Spinal cord (tissue), 10 donors: ENCODE results near the gene BMPR2. TPM values are rescaled to one million over a fixed set of nuclear protein-coding genes. Genes with fewer than 3 reads are reported as not detected.
A peak's percentile ranks its signal among the peaks of the same experiment; 100 is the strongest.

Experiments
- DNase-seq, 6 donors: peaks; one replicate each; pipeline versions ENCODE4 v3.0.0 to v3.0.0-alpha.2; 2013 to 2015; ENCODE audit warnings: low spot score in 6 of 6, low read depth in 4 of 6
- H3K27ac ChIP-seq: one replicate; pipeline ENCODE4 v1.5.1; 2013; ENCODE audit warnings: low read depth, low read length, control low read depth
- H3K27me3 ChIP-seq: one replicate; pipeline ENCODE4 v1.6.1; 2013; ENCODE audit warnings: low read length; ENCODE audit not compliant: control insufficient read depth, insufficient read depth
- H3K36me3 ChIP-seq: one replicate; pipeline ENCODE4 v1.6.1; 2013; ENCODE audit warnings: low read length; ENCODE audit not compliant: control insufficient read depth, insufficient read depth
- H3K4me1 ChIP-seq: one replicate; pipeline ENCODE4 v1.6.1; 2013; ENCODE audit warnings: low read length; ENCODE audit not compliant: control insufficient read depth, insufficient read depth
- H3K4me3 ChIP-seq: one replicate; pipeline ENCODE4 v1.5.1; 2013; ENCODE audit warnings: low read depth, low read length, control low read depth
- H3K9me3 ChIP-seq: one replicate; pipeline ENCODE4 v1.6.1; 2013; ENCODE audit warnings: low read length; ENCODE audit not compliant: control insufficient read depth, insufficient read depth
- WGBS: methylation state at CpG from one replicate; pipeline ENCODE4 v1.1.5; 2013; ENCODE audit warnings: missing lambda C conversion rate; ENCODE audit not compliant: insufficient coverage; 5-methylcytosine and 5-hydroxymethylcytosine counted together
- polyA plus RNA-seq, 2 donors: library from polyadenylated mRNA; unstranded; fragments of 120-200 nt; gene quantifications; one replicate each; pipeline ENCODE4 v1.2.1, GENCODE V29; 2013; ENCODE audit not compliant: insufficient read length in 2 of 2
- total RNA-seq, 2 donors: library from RNA; depleted of rRNA in 1 of 2; stranded (reverse); fragments of 120-200 nt in 1 of 2; fragments of >200 nt in 1 of 2; gene quantifications; one replicate each; pipeline versions ENCODE4 v1.2.3 to v1.2.4, GENCODE V29; 2013 to 2014
- donor health status: healthy.

BMPR2 gene
- total and polyA plus RNA-seq, 4 donors, result 44.5 to 105 (median 54.5) TPM

DNA sequence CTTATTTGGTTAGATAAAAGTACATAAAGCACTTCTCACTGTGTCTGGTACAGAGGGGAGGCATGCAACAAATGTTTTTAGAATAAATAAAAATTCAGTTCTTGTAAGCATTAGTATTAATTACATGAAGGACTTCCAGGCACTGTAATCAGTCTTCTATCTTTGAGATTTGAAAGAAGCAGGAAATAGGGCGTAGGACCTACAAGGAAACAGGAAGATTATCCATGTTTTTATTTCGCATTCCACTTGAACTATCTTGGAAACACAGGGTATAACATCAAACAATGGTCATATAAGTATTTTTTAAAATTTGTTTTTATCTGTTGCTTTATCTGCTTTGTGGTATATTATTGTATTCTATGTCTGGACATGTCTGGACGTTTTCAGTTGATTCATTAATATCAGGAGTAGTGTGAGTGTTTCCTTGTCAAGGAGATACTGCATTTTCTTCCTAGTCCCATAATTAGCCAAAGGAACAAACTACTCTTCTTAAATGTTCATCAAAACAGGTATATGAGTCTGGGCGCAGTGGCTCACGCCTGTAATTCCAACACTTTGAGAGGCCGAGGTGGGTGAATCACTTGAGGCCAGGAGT is 32.5 kb downstream of the BMPR2 start:
- Histone ChIP-seq H3K9me3 (no peaks in the 10 kb centered on the region), H3K27ac (no peak overlapping the region), H3K4me1 (peaks cover 8% of the 10 kb centered on the region), H3K4me3 (no peak overlapping the region), H3K27me3 (no peaks in the 10 kb centered on the region), H3K36me3 (peaks cover 3% of the 10 kb centered on the region)
- no CpG with 5 or more reads among the region's 6 CpGs for WGBS
- DNase-seq, result no peak

DNA sequence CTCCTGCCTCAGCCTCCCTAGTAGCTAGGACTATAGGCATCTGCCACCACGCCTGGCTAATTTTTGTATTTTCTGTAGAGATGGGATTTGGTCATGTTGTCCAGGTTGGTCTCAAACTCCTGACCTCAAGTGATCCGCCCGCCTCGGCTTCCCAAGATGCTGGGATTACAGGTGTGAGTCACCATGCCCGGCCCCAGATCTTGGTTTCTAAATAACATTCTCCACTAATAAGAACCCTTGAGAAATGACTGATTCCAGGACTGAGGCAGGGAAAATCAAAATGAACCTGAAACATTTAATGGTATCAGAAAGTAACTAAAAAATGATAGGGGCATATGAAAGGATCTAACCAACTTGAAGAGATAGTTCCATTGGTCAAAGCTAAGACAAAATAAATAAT is 34.0 kb downstream of the BMPR2 start:
- H3K36me3 ChIP-seq, result no peaks in the 10 kb centered on the region
- H3K4me3 ChIP-seq, result no peak overlapping the region
- peaks cover 8% of the 10 kb centered on the region for H3K4me1 ChIP-seq
- H3K27me3 ChIP-seq, result no peaks in the 10 kb centered on the region
- no peak overlapping the region for H3K27ac ChIP-seq
- no peak for DNase-seq
- H3K9me3 ChIP-seq, result no peaks in the 10 kb centered on the region
- 93% methylated on average over 3 of the region's 5 CpGs for whole genome bisulfite sequencing

GRCh38 chr2:202411097-202411496 is 35.0 kb downstream of the BMPR2 start:
- Histone ChIP-seq H3K4me3 (no peak overlapping the region), H3K9me3 (no peaks in the 10 kb centered on the region), H3K27ac (no peak overlapping the region), H3K27me3 (no peaks in the 10 kb centered on the region), H3K4me1 (peaks cover 4% of the 10 kb centered on the region), H3K36me3 (no peaks in the 10 kb centered on the region)
- no peak for DNase-seq
- WGBS, result no CpG with 5 or more reads among the region's 1 CpG

GRCh38 chr2:202418027-202418426 is 41.9 kb downstream of the BMPR2 start:
- no CpG with 5 or more reads among the region's 1 CpG for WGBS
- no peak for DNase-seq
- Histone ChIP-seq H3K27me3 (no peaks in the 10 kb centered on the region), H3K9me3 (no peaks in the 10 kb centered on the region), H3K4me1 (peaks cover 5% of the 10 kb centered on the region), H3K4me3 (no peak overlapping the region), H3K36me3 (no peaks in the 10 kb centered on the region), H3K27ac (no peak overlapping the region)

DNA sequence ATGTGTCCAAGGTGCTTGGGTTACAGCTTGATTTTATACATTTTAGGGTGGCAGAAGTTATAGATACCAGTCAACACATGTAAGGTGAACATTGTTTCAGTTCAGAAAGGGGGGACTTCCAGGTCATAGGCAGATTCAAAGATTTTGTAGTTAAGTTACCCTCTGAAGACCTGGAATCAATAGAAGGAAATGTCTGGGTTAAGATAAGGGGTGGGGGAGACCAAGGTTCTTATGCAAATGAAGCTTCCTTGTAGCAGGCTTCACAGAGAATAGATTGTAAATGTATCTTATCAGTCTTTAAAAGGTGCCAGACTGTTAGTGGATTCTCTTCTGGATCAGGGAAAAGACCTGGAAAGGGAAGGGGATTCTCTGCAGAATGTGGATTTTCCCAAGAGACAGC is 42.4 kb downstream of the BMPR2 start:
- Histone ChIP-seq H3K27me3 (no peaks in the 10 kb centered on the region), H3K9me3 (no peaks in the 10 kb centered on the region), H3K36me3 (no peaks in the 10 kb centered on the region), H3K4me1 (peaks cover 10% of the 10 kb centered on the region), H3K27ac (no peak overlapping the region), H3K4me3 (no peak overlapping the region)
- DNase-seq, result no peak

DNA sequence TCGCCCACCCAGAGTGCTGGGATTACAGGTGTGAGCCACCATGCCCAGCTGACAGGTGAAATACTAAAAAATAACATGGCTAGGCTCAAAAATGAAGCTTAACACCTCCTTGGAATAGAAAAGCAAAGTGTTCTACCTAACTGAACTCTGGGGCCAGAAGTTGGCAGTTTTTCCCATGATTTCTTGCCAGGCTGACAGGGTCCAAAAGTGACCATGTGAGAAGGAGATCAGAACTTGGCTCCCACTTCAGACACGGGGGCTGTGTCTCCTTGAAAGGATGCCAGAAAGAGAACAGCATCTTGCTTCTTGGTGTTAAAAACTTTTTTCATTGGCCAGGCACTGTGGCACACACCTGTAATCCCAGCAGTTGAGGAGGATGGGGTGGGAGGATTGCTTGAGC is 47.0 kb downstream of the BMPR2 start:
- WGBS, result 40% methylated on average over 1 of the region's 2 CpGs
- no peaks in the 10 kb centered on the region for H3K27me3 ChIP-seq
- peaks cover 12% of the 10 kb centered on the region for H3K4me1 ChIP-seq
- no peak overlapping the region for H3K4me3 ChIP-seq
- H3K9me3 ChIP-seq, result no peaks in the 10 kb centered on the region
- peak in 3 of 6 donors; percentile 12 to 61 (median 14) for DNase-seq
- no peaks in the 10 kb centered on the region for H3K36me3 ChIP-seq
- no peak overlapping the region for H3K27ac ChIP-seq

GRCh38 chr2:202425036-202425435 is 48.9 kb downstream of the BMPR2 start:
- no peak for DNase-seq
- H3K9me3 ChIP-seq, result no peaks in the 10 kb centered on the region
- no peaks in the 10 kb centered on the region for H3K27me3 ChIP-seq
- no peak overlapping the region for H3K4me3 ChIP-seq
- WGBS, result 93% methylated on average over 3 of the region's 5 CpGs
- H3K36me3 ChIP-seq, result no peaks in the 10 kb centered on the region
- H3K27ac ChIP-seq, result no peak overlapping the region
- peaks cover 15% of the 10 kb centered on the region for H3K4me1 ChIP-seq

DNA sequence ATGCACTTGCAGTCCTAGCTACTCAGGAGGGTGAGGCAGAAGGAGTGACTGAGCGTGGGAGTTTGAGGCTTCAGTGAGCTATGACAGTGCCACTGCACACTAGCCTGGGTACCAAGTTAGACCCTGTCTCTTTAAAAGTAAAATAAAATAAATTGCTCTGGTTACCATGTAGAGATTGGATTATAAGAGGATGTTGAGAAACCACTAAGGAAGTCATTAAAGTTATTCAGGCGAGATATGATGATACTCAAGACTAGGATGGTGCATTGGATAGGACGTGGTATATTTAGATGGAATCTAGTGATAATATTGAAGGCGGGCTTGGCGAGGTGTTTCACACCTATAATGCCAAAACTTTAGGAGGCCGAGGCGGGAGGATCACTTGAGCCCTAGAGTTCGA is 50.6 kb downstream of the BMPR2 start:
- H3K27ac ChIP-seq, result no peak overlapping the region
- no peaks in the 10 kb centered on the region for H3K36me3 ChIP-seq
- peaks cover 15% of the 10 kb centered on the region for H3K4me1 ChIP-seq
- H3K27me3 ChIP-seq, result no peaks in the 10 kb centered on the region
- no peaks in the 10 kb centered on the region for H3K9me3 ChIP-seq
- no peak overlapping the region for H3K4me3 ChIP-seq
- DNase-seq, result no peak
- WGBS, result 94% methylated on average over 4 of the region's 8 CpGs

DNA sequence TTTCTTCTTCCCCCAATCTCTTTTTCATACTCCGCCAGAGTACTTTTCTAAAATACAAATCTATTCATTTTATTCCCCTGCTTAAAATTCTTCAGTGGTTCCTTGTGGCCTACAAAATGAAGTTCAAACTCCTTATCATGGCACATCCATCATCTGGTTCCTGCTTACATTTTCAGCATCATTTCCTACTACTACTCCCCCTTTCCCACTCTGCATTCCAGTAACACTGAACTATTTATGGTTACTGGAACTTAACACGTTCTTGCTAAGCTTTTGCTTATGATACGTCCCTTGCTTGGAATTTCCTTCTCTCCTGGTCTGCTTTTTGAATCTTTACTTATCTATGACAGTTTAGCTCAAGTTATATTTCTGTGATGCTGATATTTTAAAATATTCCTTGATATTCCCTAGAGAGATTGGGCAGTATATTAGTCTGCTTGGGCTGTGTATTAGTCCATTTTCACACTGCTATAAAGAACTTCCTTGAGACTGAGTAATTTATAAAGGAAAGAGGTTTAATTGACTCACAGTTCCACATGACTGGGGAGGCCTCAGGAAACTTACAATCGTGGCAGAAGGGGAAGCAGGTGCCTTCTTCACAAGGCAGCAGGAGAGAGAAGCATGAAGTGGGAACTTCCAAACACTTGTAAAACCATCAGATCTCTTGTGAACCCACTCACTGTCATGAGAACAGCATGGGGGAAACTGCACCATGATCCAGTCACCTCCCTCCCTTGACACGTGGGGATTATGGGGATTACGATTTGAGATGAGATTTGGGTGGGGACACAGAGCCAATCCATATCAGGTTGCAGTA is 53.2 kb downstream of the BMPR2 start:
- Histone ChIP-seq H3K4me3 (no peak overlapping the region), H3K36me3 (no peaks in the 10 kb centered on the region), H3K27me3 (no peaks in the 10 kb centered on the region), H3K4me1 (peaks cover 3% of the 10 kb centered on the region), H3K27ac (no peak overlapping the region), H3K9me3 (no peaks in the 10 kb centered on the region)
- DNase-seq, result peak in 1 of 6 donors; percentile 8
- WGBS, result 76% methylated on average over 2 of the region's 6 CpGs

DNA sequence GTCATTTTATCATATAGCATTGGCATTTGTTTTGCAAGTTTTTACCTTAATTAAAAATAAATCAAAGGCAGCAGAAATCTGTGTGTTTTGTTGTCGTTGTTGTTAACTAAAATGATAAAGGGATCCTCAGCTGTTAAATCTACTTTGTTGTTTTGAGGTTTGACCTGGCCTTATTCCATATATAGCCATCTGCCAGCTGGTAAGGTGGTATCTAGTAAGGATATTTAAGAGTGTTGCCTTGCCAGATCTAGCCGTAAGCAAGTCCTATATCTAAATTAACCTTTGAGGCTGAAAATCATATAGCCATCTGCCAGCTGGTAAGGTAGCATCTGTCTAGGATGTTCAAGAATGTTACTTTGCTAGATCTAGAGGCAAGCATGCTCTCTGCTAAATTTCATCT is 56.6 kb downstream of the BMPR2 start:
- Histone ChIP-seq H3K27me3 (no peaks in the 10 kb centered on the region), H3K4me3 (no peak overlapping the region), H3K4me1 (peaks cover 3% of the 10 kb centered on the region), H3K9me3 (no peaks in the 10 kb centered on the region), H3K36me3 (no peaks in the 10 kb centered on the region), H3K27ac (no peak overlapping the region)
- 100% methylated on average over 1 of the region's 2 CpGs for WGBS
- no peak for DNase-seq
